Calu3 (cell line): Measurements from ENCODE around the gene HOXD9. TPM values are rescaled to one million over a fixed set of nuclear protein-coding genes. Genes with fewer than 3 reads are reported as not detected.

ENCODE experiments used
- BruUV-seq: library from RNA; stranded (reverse); fragments of 400-500 nt; replicated peaks from 2 replicates; lab custom pipeline; 2021; lab: Mats Ljungman, UMichigan
- CTCF ChIA-PET: fragments of 300-600 bp; sonication (Branson Sonifier 250); formaldehyde crosslinking; loops from one replicate; lab custom pipeline; 2022; ENCODE audit warnings: antibody characterized with exemption; lab: Charles Lee
- DNase-seq: peaks from one replicate; pipeline ENCODE4 v3.0.0; 2022
- H3K27ac Mint-ChIP-seq: one replicate; pipeline ENCODE4 v1.8.0; 2022; ENCODE audit warnings: mixed read lengths; ENCODE audit not compliant: unreplicated experiment
- H3K27me3 Mint-ChIP-seq: one replicate; pipeline ENCODE4 v1.8.0; 2022; ENCODE audit warnings: mixed read lengths; ENCODE audit not compliant: unreplicated experiment
- H3K36me3 Mint-ChIP-seq: one replicate; pipeline ENCODE4 v1.8.0; 2022; ENCODE audit warnings: mild to moderate bottlenecking, moderate library complexity, mixed read lengths; ENCODE audit not compliant: insufficient read depth, unreplicated experiment
- H3K4me1 Mint-ChIP-seq: one replicate; pipeline ENCODE4 v1.8.0; 2022; ENCODE audit warnings: mild to moderate bottlenecking, low read depth, mixed read lengths; ENCODE audit not compliant: unreplicated experiment
- H3K4me3 Mint-ChIP-seq: one replicate; pipeline ENCODE4 v1.8.0; 2022; ENCODE audit warnings: mild to moderate bottlenecking, low read depth, moderate library complexity, mixed read lengths; ENCODE audit not compliant: unreplicated experiment
- H3K9me3 Mint-ChIP-seq: one replicate; pipeline ENCODE4 v1.8.0; 2022; ENCODE audit warnings: low read depth, mixed read lengths; ENCODE audit not compliant: unreplicated experiment
- intact Hi-C: fragments of 100-400 bp; cut with micrococcal nuclease; formaldehyde crosslinking; loops from one replicate; pipeline ENCODE4 v1.10.0; 2022; ENCODE audit not compliant: unreplicated experiment
- total RNA-seq: library from RNA; stranded (reverse); gene quantifications from 2 replicates; pipeline ENCODE4 v1.2.3, GENCODE V29; 2022
- TF ChIP-seq, protein P1 (sequence below): fragments of 200-600 bp; IDR thresholded peaks from one replicate; pipeline ENCODE4 v1.8.0; 2022; ENCODE audit warnings: antibody characterized with exemption; ENCODE audit not compliant: unreplicated experiment

Gene HOXD9
- total RNA-seq, 1 experiment from 2014 or later = not detected

GRCh38 chr2:176094349-176094748 is 28.2 kb upstream of the HOXD9 start:
- Mint-ChIP-seq H3K27ac (no peak overlapping the region), H3K4me3 (no peak overlapping the region), H3K4me1 (peaks cover 9% of the 10 kb centered on the region), H3K36me3 (peaks cover 18% of the 10 kb centered on the region), H3K9me3 (no peaks in the 10 kb centered on the region), H3K27me3 (peaks cover 37% of the 10 kb centered on the region)
- no TSS peak for BruUV-seq
- intact Hi-C loops = no loop called here
- CTCF ChIA-PET = no interaction called here
- TF ChIP-seq, protein P1, sequence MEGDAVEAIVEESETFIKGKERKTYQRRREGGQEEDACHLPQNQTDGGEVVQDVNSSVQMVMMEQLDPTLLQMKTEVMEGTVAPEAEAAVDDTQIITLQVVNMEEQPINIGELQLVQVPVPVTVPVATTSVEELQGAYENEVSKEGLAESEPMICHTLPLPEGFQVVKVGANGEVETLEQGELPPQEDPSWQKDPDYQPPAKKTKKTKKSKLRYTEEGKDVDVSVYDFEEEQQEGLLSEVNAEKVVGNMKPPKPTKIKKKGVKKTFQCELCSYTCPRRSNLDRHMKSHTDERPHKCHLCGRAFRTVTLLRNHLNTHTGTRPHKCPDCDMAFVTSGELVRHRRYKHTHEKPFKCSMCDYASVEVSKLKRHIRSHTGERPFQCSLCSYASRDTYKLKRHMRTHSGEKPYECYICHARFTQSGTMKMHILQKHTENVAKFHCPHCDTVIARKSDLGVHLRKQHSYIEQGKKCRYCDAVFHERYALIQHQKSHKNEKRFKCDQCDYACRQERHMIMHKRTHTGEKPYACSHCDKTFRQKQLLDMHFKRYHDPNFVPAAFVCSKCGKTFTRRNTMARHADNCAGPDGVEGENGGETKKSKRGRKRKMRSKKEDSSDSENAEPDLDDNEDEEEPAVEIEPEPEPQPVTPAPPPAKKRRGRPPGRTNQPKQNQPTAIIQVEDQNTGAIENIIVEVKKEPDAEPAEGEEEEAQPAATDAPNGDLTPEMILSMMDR = no peak
- no peak for DNase-seq

DNA sequence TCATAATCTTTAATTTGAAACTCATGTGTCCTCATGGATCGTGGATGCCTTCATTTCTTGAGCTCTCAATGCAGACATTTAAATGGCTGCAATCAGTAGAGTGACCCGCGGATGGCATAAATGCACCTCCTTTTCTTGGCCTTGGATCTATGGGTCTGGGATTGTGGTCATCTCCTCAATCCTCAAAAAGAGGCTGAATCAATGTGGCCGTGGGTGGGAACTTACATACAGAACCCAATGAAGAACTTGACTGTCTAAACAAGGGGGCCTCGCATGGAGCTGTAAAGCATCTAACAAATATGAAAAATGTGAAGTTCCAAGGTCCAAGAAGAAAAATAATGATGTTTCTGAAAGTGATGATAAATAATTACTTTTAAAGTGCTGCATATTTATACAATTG is 27.1 kb upstream of the HOXD9 start:
- Mint-ChIP-seq H3K4me3 (no peak overlapping the region), H3K9me3 (no peaks in the 10 kb centered on the region), H3K27ac (no peak overlapping the region), H3K27me3 (peaks cover 26% of the 10 kb centered on the region), H3K36me3 (peaks cover 18% of the 10 kb centered on the region), H3K4me1 (peaks cover 9% of the 10 kb centered on the region)
- CTCF ChIA-PET = interaction anchor here (3.0 kb wide), 1 partner anchor 844 kb away, joined by 24 read pairs; no protein-coding TSS in a partner anchor
- no TSS peak for BruUV-seq
- TF ChIP-seq, protein P1 = no peak
- no peak for DNase-seq
- intact Hi-C loops = loop anchor here (5.0 kb wide), 5 partner anchors 93 to 893 kb away; partner anchors contain the start of gene LNPK

GRCh38 chr2:176096243-176096985 is 26.1 kb upstream of the HOXD9 start:
- Mint-ChIP-seq H3K9me3 (no peaks in the 10 kb centered on the region), H3K36me3 (peaks cover 18% of the 10 kb centered on the region), H3K27me3 (peaks cover 16% of the 10 kb centered on the region), H3K4me3 (peak overlapping the region; percentile 85), H3K27ac (peak overlapping the region; percentile 80), H3K4me1 (peaks cover 9% of the 10 kb centered on the region)
- intact Hi-C loops = loop anchor here (2.0 to 5.0 kb wide), 6 partner anchors 94 to 894 kb away; partner anchors contain the start of gene LNPK
- TF ChIP-seq, protein P1 = no peak
- DNase-seq = no peak
- CTCF ChIA-PET = interaction anchor here (0.9 to 3.0 kb wide), 5 partner anchors 95 to 1348 kb away, joined by 3 to 24 read pairs (median 4); partner anchors contain the start of gene LNPK
- no TSS peak for BruUV-seq

GRCh38 chr2:176096986-176097819 is 25.3 kb upstream of the HOXD9 start:
- TF ChIP-seq, protein P1 = peak; percentile 95
- Mint-ChIP-seq H3K4me1 (peaks cover 9% of the 10 kb centered on the region), H3K36me3 (peaks cover 18% of the 10 kb centered on the region), H3K9me3 (no peaks in the 10 kb centered on the region), H3K4me3 (peak overlapping the region; percentile 85), H3K27ac (peak overlapping the region; percentile 80), H3K27me3 (peaks cover 8% of the 10 kb centered on the region)
- intact Hi-C loops = loop anchor here (1.0 to 5.0 kb wide), 7 partner anchors 95 to 895 kb away; partner anchors contain the start of gene LNPK
- CTCF ChIA-PET = interaction anchor here (0.7 to 3.0 kb wide), 9 partner anchors 30 to 1348 kb away, joined by 3 to 24 read pairs (median 4); partner anchors contain the start of gene LNPK
- peak; percentile 86 for DNase-seq
- BruUV-seq = no TSS peak
